ENCODE results near the gene C1QTNF1.

Gene C1QTNF1

GRCh38 chr17:79023886-79024771, at the start of gene C1QTNF1:
Gene C1QTNF1 (plus strand): TSS chr17:79024169. CDS start chr17:79043969, 19,800 bp downstream.
- DNase-seq (ENCODE audit: low read depth, low spot score), result no peak

GRCh38 chr17:78974635-78975591, 49.1 kb upstream of the C1QTNF1 start:
- no peak for DNase-seq (ENCODE audit: low read depth, low spot score)

- no peak for DNase-seq (ENCODE audit: low read depth, low spot score)
Measured at GRCh38 chr17:78976907-78977680, 46.9 kb upstream of the C1QTNF1 start.

- no peak for DNase-seq (ENCODE audit: low read depth, low spot score)
Measured at GRCh38 chr17:78977681-78977943, 46.4 kb upstream of the C1QTNF1 start.

- DNase-seq (ENCODE audit: low read depth, low spot score), result no peak
Measured at GRCh38 chr17:78977997-78978973, 45.7 kb upstream of the C1QTNF1 start.

GRCh38 chr17:78979780-78980623, 44.0 kb upstream of the C1QTNF1 start, which contains the start of gene LGALS3BP:
Gene LGALS3BP (minus strand): TSS chr17:78979923. CDS start chr17:78977191, 2,732 bp downstream.
- DNase-seq (ENCODE audit: low read depth, low spot score), result no peak

GRCh38 chr17:78980624-78980972, 43.4 kb upstream of the C1QTNF1 start:
- DNase-seq (ENCODE audit: low read depth, low spot score), result no peak

- DNase-seq (ENCODE audit: low read depth, low spot score), result no peak
Measured at GRCh38 chr17:78981010-78981888, 42.7 kb upstream of the C1QTNF1 start.

- DNase-seq (ENCODE audit: low read depth, low spot score), result no peak
Measured at GRCh38 chr17:78985395-78985794, 38.6 kb upstream of the C1QTNF1 start.

GRCh38 chr17:78986048-78986648, 37.8 kb upstream of the C1QTNF1 start:
- DNase-seq (ENCODE audit: low read depth, low spot score), result no peak

- DNase-seq (ENCODE audit: low read depth, low spot score), result no peak
Measured at GRCh38 chr17:78986649-78987328, 37.2 kb upstream of the C1QTNF1 start.

- no peak for DNase-seq (ENCODE audit: low read depth, low spot score)
Measured at GRCh38 chr17:78988152-78988551, 35.8 kb upstream of the C1QTNF1 start.

GRCh38 chr17:78990349-78991016, 33.5 kb upstream of the C1QTNF1 start:
- no peak for DNase-seq (ENCODE audit: low read depth, low spot score)

- DNase-seq (ENCODE audit: low read depth, low spot score), result no peak
Measured at GRCh38 chr17:78991017-78991738, 32.8 kb upstream of the C1QTNF1 start.

GRCh38 chr17:78991906-78992532, 31.9 kb upstream of the C1QTNF1 start:
- no peak for DNase-seq (ENCODE audit: low read depth, low spot score)

Data from smooth muscle cell of the brain vasculature (primary cell).